ENCODE measurements around the gene MCF2L2. TPM values are rescaled to one million over a fixed set of nuclear protein-coding genes. Genes with fewer than 3 reads are reported as not detected.

MCF2L2 gene
- polyA plus RNA-seq, 1 experiment = 0.11 TPM

GRCh38 chr3:183390844-183391243 is 37.6 kb downstream of the MCF2L2 start:
- DNase-seq (ENCODE audit: low read depth) = no peak
- CTCF ChIA-PET = interaction anchor here (1.1 to 1.7 kb wide), 2 partner anchors 9 to 207 kb away, joined by 3 to 6 read pairs; no protein-coding TSS in a partner anchor
- Histone ChIP-seq H3K27me3 (ENCODE audit: control insufficient read depth, insufficient read depth, low read length) (no peaks in the 10 kb centered on the region; the same call in none of the 2 replicates), H3K4me3 (ENCODE audit: low read depth, low read length) (no peak overlapping the region), H3K36me3 (ENCODE audit: control insufficient read depth, insufficient read depth, low read length) (no peaks in the 10 kb centered on the region)
- POLR2A ChIA-PET = no interaction called here
- no peak for TF ChIP-seq CTCF (IDR thresholded peaks at IDR 0.05; ENCODE audit: insufficient read depth, low read depth, low read length)

GRCh38 chr3:183388213-183388895 is 40.1 kb downstream of the MCF2L2 start:
- DNase-seq (ENCODE audit: low read depth) = no peak
- H3K4me3 ChIP-seq (ENCODE audit: low read depth, low read length) = no peak overlapping the region
- H3K36me3 ChIP-seq (ENCODE audit: control insufficient read depth, insufficient read depth, low read length) = no peaks in the 10 kb centered on the region
- CTCF ChIA-PET = interaction anchor here (0.6 to 3.2 kb wide), 4 partner anchors 23 to 266 kb away, joined by 3 to 21 read pairs (median 6); no protein-coding TSS in a partner anchor
- POLR2A ChIA-PET = interaction anchor here (0.6 kb wide), 2 partner anchors 204 to 674 kb away, joined by 3 to 5 read pairs; no protein-coding TSS in a partner anchor
- H3K27me3 ChIP-seq (ENCODE audit: control insufficient read depth, insufficient read depth, low read length) = no peaks in the 10 kb centered on the region; the same call in 1 of the 2 replicates
- no peak for TF ChIP-seq CTCF (IDR thresholded peaks at IDR 0.05; ENCODE audit: insufficient read depth, low read depth, low read length)

- Histone ChIP-seq H3K36me3 (ENCODE audit: control insufficient read depth, insufficient read depth, low read length) (no peaks in the 10 kb centered on the region), H3K27me3 (ENCODE audit: control insufficient read depth, insufficient read depth, low read length) (no peaks in the 10 kb centered on the region; the same call in 1 of the 2 replicates), H3K4me3 (ENCODE audit: low read depth, low read length) (no peak overlapping the region)
- no peak for TF ChIP-seq CTCF (IDR thresholded peaks at IDR 0.05; ENCODE audit: insufficient read depth, low read depth, low read length)
- ChIA-PET POLR2A (interaction anchor here (0.6 kb wide), 1 partner anchor 674 kb away, joined by 3 read pairs; no protein-coding TSS in a partner anchor), CTCF (interaction anchor here (2.9 to 3.2 kb wide), 2 partner anchors 203 to 266 kb away, joined by 9 to 21 read pairs; no protein-coding TSS in a partner anchor)
- no peak for DNase-seq (ENCODE audit: low read depth)
Measured at GRCh38 chr3:183387797-183388196, 40.6 kb downstream of the MCF2L2 start.

GRCh38 chr3:183386651-183387050 is 41.8 kb downstream of the MCF2L2 start:
- Histone ChIP-seq H3K36me3 (ENCODE audit: control insufficient read depth, insufficient read depth, low read length) (no peaks in the 10 kb centered on the region), H3K27me3 (ENCODE audit: control insufficient read depth, insufficient read depth, low read length) (no peaks in the 10 kb centered on the region; the same call in 1 of the 2 replicates), H3K4me3 (ENCODE audit: low read depth, low read length) (no peak overlapping the region)
- ChIA-PET CTCF (interaction anchor here (0.7 to 9.2 kb wide), 4 partner anchors 13 to 263 kb away, joined by 3 to 284 read pairs (median 54); no protein-coding TSS in a partner anchor), POLR2A (no interaction called here)
- TF ChIP-seq CTCF (IDR thresholded peaks at IDR 0.05; ENCODE audit: insufficient read depth, low read depth, low read length) = no peak
- no peak for DNase-seq (ENCODE audit: low read depth)

Data from BJ (cell line).